Measurements from ENCODE around the gene LAMA3.

LAMA3 gene

GRCh38 chr18:24002479-24002878 is 313.2 kb downstream of the LAMA3 start:
- H3K9me3 ChIP-seq (ENCODE audit: control insufficient read depth, insufficient read depth, low read length), result no peaks in the 10 kb centered on the region
- H3K36me3 ChIP-seq (ENCODE audit: control insufficient read depth, insufficient read depth, low read length), result no peaks in the 10 kb centered on the region

GRCh38 chr18:24003288-24003687 is 314.0 kb downstream of the LAMA3 start:
- H3K9me3 ChIP-seq (ENCODE audit: control insufficient read depth, insufficient read depth, low read length), result no peaks in the 10 kb centered on the region

More at GRCh38 chr18:24002479-24002878, 313.2 kb downstream of the LAMA3 start:
- Histone ChIP-seq H3K9ac (ENCODE audit: low read depth, low read length) (no peak overlapping the region), H3K4me1 (ENCODE audit: control insufficient read depth, insufficient read depth, low read length) (peaks cover 2% of the 10 kb centered on the region), H3K27me3 (ENCODE audit: control insufficient read depth, insufficient read depth, low read length) (no peaks in the 10 kb centered on the region), H3K4me3 (ENCODE audit: low read depth, low read length) (no peak overlapping the region)

GRCh38 chr18:24003903-24004640 is 314.8 kb downstream of the LAMA3 start:
- Histone ChIP-seq H3K9me3 (ENCODE audit: control insufficient read depth, insufficient read depth, low read length) (no peaks in the 10 kb centered on the region), H3K9ac (ENCODE audit: low read depth, low read length) (no peak overlapping the region)

More at GRCh38 chr18:24003288-24003687, 314.0 kb downstream of the LAMA3 start:
- Histone ChIP-seq H3K36me3 (ENCODE audit: control insufficient read depth, insufficient read depth, low read length) (no peaks in the 10 kb centered on the region), H3K27me3 (ENCODE audit: control insufficient read depth, insufficient read depth, low read length) (no peaks in the 10 kb centered on the region), H3K9ac (ENCODE audit: low read depth, low read length) (no peak overlapping the region), H3K4me1 (ENCODE audit: control insufficient read depth, insufficient read depth, low read length) (peaks cover 2% of the 10 kb centered on the region), H3K4me3 (ENCODE audit: low read depth, low read length) (no peak overlapping the region)

More at GRCh38 chr18:24003903-24004640, 314.8 kb downstream of the LAMA3 start:
- no peaks in the 10 kb centered on the region for H3K36me3 ChIP-seq (ENCODE audit: control insufficient read depth, insufficient read depth, low read length)
- H3K4me1 ChIP-seq (ENCODE audit: control insufficient read depth, insufficient read depth, low read length), result peaks cover 2% of the 10 kb centered on the region
- H3K4me3 ChIP-seq (ENCODE audit: low read depth, low read length), result no peak overlapping the region
- H3K27me3 ChIP-seq (ENCODE audit: control insufficient read depth, insufficient read depth, low read length), result no peaks in the 10 kb centered on the region

Data from iPS-15b (cell line).